IMR-90 (cell line): Measurements from ENCODE around the gene FAM131C.

Experiments
- CEBPB ChIP-seq: IDR thresholded peaks from 2 replicates; pipeline ENCODE4 v1.6.1; 2012; ENCODE audit warnings: low read depth, low read length, improper control_type of control experiment
- CHD1 ChIP-seq: IDR thresholded peaks from 2 replicates; pipeline ENCODE4 v1.6.1; 2012; ENCODE audit warnings: low read depth, low read length, improper control_type of control experiment
- MAZ ChIP-seq: IDR thresholded peaks from 2 replicates; pipeline ENCODE4 v1.6.1; 2012; ENCODE audit warnings: low read depth, mild to moderate bottlenecking, low read length, improper control_type of control experiment, moderate library complexity, borderline replicate concordance
- MXI1 ChIP-seq: IDR thresholded peaks from 2 replicates; pipeline ENCODE4 v1.6.1; 2012; ENCODE audit warnings: low read depth, mild to moderate bottlenecking, low read length, moderate library complexity, borderline replicate concordance
- POLR2A ChIP-seq: IDR thresholded peaks from 2 replicates; pipeline ENCODE4 v1.6.1; 2012; ENCODE audit warnings: mild to moderate bottlenecking, low read depth, low read length
- RAD21 ChIP-seq: IDR thresholded peaks from 2 replicates; pipeline ENCODE4 v1.6.1; 2012; ENCODE audit warnings: low read length, improper control_type of control experiment
- RCOR1 ChIP-seq: IDR thresholded peaks from 2 replicates; pipeline ENCODE4 v1.6.1; 2012; ENCODE audit warnings: mild to moderate bottlenecking, low read length, improper control_type of control experiment; ENCODE audit not compliant: insufficient replicate concordance
- RFX5 ChIP-seq: IDR thresholded peaks from 2 replicates; pipeline ENCODE4 v1.8.0; 2012; ENCODE audit warnings: low read depth, mild to moderate bottlenecking, low read length, moderate library complexity
- TF ChIP-seq, protein P1 (sequence below): conservative IDR thresholded peaks from 2 replicates; pipeline ENCODE4 v1.5.1; 2012; ENCODE audit warnings: mild to moderate bottlenecking, low read depth, low read length, improper control_type of control experiment
- TF ChIP-seq, protein P2 (sequence below): fragments of 150-350 bp; IDR thresholded peaks from 2 replicates; pipeline ENCODE4 v1.6.1; 2016; ENCODE audit warnings: low read depth, mild to moderate bottlenecking, low read length, moderate library complexity, borderline replicate concordance
- TF ChIP-seq, protein P3 (sequence below): fragments of 150-350 bp; IDR thresholded peaks from 2 replicates; pipeline ENCODE4 v1.6.1; 2017; ENCODE audit warnings: mild to moderate bottlenecking, antibody characterized with exemption, low read length, low read depth

DNA sequence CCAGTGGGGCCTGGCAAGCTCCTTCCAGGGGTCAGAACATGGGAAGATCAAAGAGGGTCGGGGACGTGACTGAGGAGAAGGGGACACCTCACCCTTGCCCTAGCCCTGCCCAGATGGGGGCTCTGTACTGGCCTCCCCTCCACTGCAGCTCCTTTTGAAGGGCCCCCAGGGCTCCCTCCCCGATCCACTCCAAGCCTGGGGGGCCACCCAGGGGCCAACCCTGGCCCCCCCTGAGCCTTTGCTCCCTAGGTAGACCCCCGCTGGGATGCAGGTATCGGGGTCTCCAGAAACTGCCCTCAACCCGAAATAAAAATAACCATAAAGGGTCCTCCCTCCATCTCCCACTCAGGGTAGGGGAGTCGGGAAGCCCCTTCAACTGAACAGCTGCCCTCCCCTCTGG, 37.4 kb upstream of the FAM131C start:
- TF ChIP-seq, protein P1, sequence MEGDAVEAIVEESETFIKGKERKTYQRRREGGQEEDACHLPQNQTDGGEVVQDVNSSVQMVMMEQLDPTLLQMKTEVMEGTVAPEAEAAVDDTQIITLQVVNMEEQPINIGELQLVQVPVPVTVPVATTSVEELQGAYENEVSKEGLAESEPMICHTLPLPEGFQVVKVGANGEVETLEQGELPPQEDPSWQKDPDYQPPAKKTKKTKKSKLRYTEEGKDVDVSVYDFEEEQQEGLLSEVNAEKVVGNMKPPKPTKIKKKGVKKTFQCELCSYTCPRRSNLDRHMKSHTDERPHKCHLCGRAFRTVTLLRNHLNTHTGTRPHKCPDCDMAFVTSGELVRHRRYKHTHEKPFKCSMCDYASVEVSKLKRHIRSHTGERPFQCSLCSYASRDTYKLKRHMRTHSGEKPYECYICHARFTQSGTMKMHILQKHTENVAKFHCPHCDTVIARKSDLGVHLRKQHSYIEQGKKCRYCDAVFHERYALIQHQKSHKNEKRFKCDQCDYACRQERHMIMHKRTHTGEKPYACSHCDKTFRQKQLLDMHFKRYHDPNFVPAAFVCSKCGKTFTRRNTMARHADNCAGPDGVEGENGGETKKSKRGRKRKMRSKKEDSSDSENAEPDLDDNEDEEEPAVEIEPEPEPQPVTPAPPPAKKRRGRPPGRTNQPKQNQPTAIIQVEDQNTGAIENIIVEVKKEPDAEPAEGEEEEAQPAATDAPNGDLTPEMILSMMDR = no peak
- TF ChIP-seq POLR2A (no peak), MAZ (no peak), RAD21 (no peak), RCOR1 (no peak), RFX5 (no peak), CEBPB (no peak), MXI1 (no peak), CHD1 (no peak)
- TF ChIP-seq, protein P2, sequence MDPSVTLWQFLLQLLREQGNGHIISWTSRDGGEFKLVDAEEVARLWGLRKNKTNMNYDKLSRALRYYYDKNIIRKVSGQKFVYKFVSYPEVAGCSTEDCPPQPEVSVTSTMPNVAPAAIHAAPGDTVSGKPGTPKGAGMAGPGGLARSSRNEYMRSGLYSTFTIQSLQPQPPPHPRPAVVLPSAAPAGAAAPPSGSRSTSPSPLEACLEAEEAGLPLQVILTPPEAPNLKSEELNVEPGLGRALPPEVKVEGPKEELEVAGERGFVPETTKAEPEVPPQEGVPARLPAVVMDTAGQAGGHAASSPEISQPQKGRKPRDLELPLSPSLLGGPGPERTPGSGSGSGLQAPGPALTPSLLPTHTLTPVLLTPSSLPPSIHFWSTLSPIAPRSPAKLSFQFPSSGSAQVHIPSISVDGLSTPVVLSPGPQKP = no peak
- TF ChIP-seq, protein P3, sequence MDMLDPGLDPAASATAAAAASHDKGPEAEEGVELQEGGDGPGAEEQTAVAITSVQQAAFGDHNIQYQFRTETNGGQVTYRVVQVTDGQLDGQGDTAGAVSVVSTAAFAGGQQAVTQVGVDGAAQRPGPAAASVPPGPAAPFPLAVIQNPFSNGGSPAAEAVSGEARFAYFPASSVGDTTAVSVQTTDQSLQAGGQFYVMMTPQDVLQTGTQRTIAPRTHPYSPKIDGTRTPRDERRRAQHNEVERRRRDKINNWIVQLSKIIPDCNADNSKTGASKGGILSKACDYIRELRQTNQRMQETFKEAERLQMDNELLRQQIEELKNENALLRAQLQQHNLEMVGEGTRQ = no peak
